ENCODE results near the gene SLC16A6.
"Not testable (repeated sequence)": the region's sequence is repeated elsewhere in the genome, so short reads cannot be mapped to it uniquely, and the experiment has no call there.

The SLC16A6 gene

GRCh38 chr17:68221786-68222185 lies 69.1 kb downstream of the SLC16A6 start:
- no peak overlapping the region for H3K27ac Mint-ChIP-seq
- peaks cover 2% of the 10 kb centered on the region for H3K4me1 Mint-ChIP-seq
- H3K36me3 Mint-ChIP-seq: peaks cover 29% of the 10 kb centered on the region
- CTCF ChIA-PET: no interaction called here
- no peaks in the 10 kb centered on the region for H3K9me3 Mint-ChIP-seq
- DNase-seq: no peak
- H3K4me3 Mint-ChIP-seq: no peak overlapping the region
- no peaks in the 10 kb centered on the region for H3K27me3 Mint-ChIP-seq

- not testable (repeated sequence) for H3K4me1 Mint-ChIP-seq, DNase-seq, H3K27ac Mint-ChIP-seq, H3K27me3 Mint-ChIP-seq, H3K9me3 Mint-ChIP-seq, H3K4me3 Mint-ChIP-seq
- CTCF ChIA-PET: interaction anchor here (0.6 kb wide), 1 partner anchor 199 kb away, joined by 3 read pairs; no protein-coding TSS in a partner anchor
- H3K36me3 Mint-ChIP-seq: peaks cover 27% of the 10 kb centered on the region
These were observed 70.1 kb downstream of the SLC16A6 start for GRCh38 chr17:68220786-68221185.

- H3K9me3 Mint-ChIP-seq, DNase-seq, CTCF ChIA-PET, H3K27ac Mint-ChIP-seq, H3K4me1 Mint-ChIP-seq, H3K4me3 Mint-ChIP-seq, H3K27me3 Mint-ChIP-seq: not testable (repeated sequence)
- peaks cover 27% of the 10 kb centered on the region for H3K36me3 Mint-ChIP-seq
These were observed 70.7 kb downstream of the SLC16A6 start for GRCh38 chr17:68220186-68220585.

GRCh38 chr17:68219429-68219828 lies 71.5 kb downstream of the SLC16A6 start:
- H3K27ac Mint-ChIP-seq, H3K4me1 Mint-ChIP-seq: not testable (repeated sequence)

More at GRCh38 chr17:68219429-68219828, 71.5 kb downstream of the SLC16A6 start:
- CTCF ChIA-PET, H3K9me3 Mint-ChIP-seq, DNase-seq, H3K27me3 Mint-ChIP-seq, H3K4me3 Mint-ChIP-seq: not testable (repeated sequence)
- peaks cover 28% of the 10 kb centered on the region for H3K36me3 Mint-ChIP-seq

All from activated naive CD4-positive, alpha-beta T cell treated with anti-CD3 and anti-CD28 coated beads, Interleukin-2, amount 10 ng/mL, durations not matched to agents 7 days and 5 days (primary cell).